Measurements from ENCODE around the gene ZNF768.

- TF ChIP-seq, protein P1, sequence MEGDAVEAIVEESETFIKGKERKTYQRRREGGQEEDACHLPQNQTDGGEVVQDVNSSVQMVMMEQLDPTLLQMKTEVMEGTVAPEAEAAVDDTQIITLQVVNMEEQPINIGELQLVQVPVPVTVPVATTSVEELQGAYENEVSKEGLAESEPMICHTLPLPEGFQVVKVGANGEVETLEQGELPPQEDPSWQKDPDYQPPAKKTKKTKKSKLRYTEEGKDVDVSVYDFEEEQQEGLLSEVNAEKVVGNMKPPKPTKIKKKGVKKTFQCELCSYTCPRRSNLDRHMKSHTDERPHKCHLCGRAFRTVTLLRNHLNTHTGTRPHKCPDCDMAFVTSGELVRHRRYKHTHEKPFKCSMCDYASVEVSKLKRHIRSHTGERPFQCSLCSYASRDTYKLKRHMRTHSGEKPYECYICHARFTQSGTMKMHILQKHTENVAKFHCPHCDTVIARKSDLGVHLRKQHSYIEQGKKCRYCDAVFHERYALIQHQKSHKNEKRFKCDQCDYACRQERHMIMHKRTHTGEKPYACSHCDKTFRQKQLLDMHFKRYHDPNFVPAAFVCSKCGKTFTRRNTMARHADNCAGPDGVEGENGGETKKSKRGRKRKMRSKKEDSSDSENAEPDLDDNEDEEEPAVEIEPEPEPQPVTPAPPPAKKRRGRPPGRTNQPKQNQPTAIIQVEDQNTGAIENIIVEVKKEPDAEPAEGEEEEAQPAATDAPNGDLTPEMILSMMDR (IDR thresholded peaks at IDR 0.05), result no peak
- no peak for TF ChIP-seq POLR2A (IDR thresholded peaks at IDR 0.05)
Observed at GRCh38 chr16:30569746-30570635, 43.6 kb upstream of the ZNF768 start.

All from thyroid gland (tissue), 4 donors.